DMS153 treated with DMSO at 0.1 percent for 48 hours (cell line): ENCODE data around the gene HPCAL1.

Experiments
- DNase-seq: peaks from one replicate; lab custom pipeline; 2025; ENCODE audit not compliant: unreplicated experiment; lab: John Stamatoyannopoulos, UW

The HPCAL1 gene

GRCh38 chr2:10320575-10320931, 17.8 kb downstream of the HPCAL1 start:
- no peak for DNase-seq

- no peak for DNase-seq
These were observed 18.2 kb downstream of the HPCAL1 start for GRCh38 chr2:10320933-10321332.

- DNase-seq, result no peak
These were observed 18.9 kb downstream of the HPCAL1 start for GRCh38 chr2:10321622-10322021.

GRCh38 chr2:10322481-10322880, 19.8 kb downstream of the HPCAL1 start:
- DNase-seq, result no peak

- DNase-seq, result no peak
These were observed 20.3 kb downstream of the HPCAL1 start for GRCh38 chr2:10322973-10323372.

GRCh38 chr2:10323535-10323934, 20.8 kb downstream of the HPCAL1 start:
- no peak for DNase-seq

- no peak for DNase-seq
These were observed 21.6 kb downstream of the HPCAL1 start for GRCh38 chr2:10324095-10324832.

GRCh38 chr2:10325278-10326145, 22.8 kb downstream of the HPCAL1 start:
- DNase-seq, result no peak

GRCh38 chr2:10326151-10326616, 23.5 kb downstream of the HPCAL1 start:
- DNase-seq, result no peak

- DNase-seq, result no peak
These were observed 24.2 kb downstream of the HPCAL1 start for GRCh38 chr2:10326707-10327594.

GRCh38 chr2:10327896-10328669, 25.4 kb downstream of the HPCAL1 start:
- DNase-seq, result no peak

- DNase-seq, result no peak
These were observed 26.2 kb downstream of the HPCAL1 start for GRCh38 chr2:10328670-10329579.

GRCh38 chr2:10329580-10329879, 26.8 kb downstream of the HPCAL1 start:
- no peak for DNase-seq

- DNase-seq, result no peak
These were observed 27.4 kb downstream of the HPCAL1 start for GRCh38 chr2:10329880-10330699.

- DNase-seq, result no peak
These were observed 28.0 kb downstream of the HPCAL1 start for GRCh38 chr2:10330700-10331026.

GRCh38 chr2:10331027-10331701, 28.5 kb downstream of the HPCAL1 start:
- DNase-seq, result peak; percentile 24

- DNase-seq, result no peak
These were observed 29.1 kb downstream of the HPCAL1 start for GRCh38 chr2:10331702-10332401.
